HTERT RPE-1 (cell line): ENCODE data around the gene USP25.

Experiments
- in situ Hi-C: fragments of 300-500 bp; cut with MboI; formaldehyde crosslinking; loops from 4 replicates; pipeline ENCODE4 v1.14.3; 2020; ENCODE audit warnings: low sequenced_read_pairs

USP25 gene

DNA sequence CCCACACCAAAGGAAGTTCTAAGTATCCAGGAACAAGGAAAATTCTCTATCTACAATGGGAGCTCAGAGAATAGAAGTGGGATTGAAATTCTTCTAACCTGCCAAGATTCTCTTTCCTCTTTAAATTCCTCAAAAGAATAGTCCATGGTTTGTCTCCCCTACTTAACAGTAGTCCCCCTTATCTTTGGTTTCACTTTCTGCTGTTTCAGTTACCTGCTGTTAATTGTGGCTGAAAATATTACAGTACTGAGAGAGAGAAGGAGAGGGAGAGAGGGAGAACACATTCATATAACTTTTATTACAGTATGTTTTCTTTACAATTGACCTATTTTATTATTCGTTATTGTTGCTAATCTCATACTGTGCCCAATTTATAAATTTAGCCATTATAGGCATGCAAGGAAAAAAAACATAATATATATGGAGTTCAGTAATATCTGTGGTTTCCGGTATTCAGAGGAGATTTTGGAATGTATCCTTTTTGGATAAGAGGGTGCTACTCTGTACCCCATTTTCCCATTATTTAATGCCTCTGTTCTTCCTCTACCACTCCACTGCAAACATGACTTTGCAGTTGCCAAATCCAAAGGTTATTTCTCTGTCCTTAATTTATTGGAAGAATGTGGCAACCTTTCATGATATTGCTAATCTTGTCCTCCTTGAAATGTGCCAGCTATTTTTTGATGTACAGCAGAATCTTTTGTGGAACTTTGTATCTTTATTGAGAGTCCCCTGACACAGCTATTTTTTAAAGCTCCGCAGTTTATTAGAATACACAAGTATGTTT is 68.0 kb downstream of the USP25 start:
- in situ Hi-C loops: no loop called here

DNA sequence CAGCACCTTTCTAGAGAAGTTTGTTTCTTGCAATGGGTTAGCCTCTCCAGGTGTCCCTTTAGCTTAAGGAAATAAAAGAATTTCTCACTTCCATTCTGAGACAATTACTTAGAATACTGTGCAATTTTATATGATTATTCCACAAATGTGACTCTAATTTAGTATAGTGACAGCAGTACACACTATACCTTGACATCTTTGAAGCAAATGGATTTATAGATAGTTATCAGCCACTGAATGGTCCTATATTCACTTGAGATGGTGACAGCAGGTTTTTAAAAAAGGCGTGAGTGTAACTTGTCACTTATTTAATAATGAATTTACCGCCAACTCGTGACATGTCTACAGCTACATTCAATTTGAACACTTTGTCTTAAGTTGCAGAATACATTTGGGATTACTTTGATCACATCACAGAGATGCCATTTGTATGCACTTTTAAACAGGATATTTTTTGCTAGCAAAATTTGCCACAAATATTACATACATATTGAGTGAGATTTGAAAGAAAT is 71.6 kb downstream of the USP25 start:
- in situ Hi-C loops: no loop called here

DNA sequence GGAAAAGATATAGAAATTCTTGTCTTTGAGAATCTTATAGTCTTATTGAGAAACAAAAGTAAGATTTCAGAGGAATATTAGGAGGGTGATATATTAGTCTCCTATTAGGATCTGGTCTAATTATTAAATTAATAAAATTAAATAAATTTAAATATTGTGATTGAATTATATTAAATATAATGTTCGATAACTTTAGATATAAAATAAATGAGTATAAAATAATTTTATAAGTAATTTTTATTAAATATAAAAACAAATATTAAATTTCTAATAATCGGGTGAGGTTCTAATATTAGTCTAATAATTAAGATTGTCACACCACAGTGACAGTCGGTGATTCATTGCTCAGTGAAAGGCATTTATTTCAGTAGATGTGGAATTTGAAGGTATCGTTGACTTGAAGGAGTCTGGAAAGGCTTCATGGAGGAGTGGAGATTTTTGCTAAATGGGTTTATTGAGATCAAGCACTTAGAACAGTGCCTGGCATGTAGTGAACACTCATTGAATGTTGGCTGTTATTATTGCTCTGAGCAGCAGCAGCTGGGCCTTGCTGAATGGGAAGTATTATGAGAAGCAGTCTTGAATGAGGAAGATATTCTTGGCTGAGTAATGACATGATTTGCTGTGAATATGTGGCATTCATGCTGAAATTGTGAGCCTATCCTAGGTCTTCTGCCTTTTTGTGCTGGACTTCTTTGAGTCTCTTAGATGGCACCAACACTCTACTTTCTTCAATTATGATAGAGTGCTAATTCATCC is 74.6 kb downstream of the USP25 start:
- in situ Hi-C loops: no loop called here

DNA sequence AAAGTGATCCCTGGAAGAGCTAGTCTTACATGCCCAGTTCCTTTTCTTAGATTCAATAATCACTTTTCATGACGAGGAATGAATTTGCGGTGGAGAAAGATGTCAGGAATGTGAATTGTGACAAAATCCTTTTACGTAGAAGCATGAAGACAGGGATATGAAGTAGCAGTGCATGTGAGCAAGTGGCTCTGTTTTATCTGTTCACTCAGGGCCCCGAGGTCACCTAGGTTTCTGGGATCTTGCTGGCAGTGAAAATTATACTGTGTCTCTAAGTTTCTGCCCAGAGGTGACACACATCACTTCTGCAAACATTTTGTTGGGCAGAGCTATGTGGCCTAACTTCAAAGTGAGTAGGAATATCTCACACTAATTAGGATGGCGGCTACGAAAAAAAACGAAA is 79.3 kb downstream of the USP25 start:
- in situ Hi-C loops: no loop called here

DNA sequence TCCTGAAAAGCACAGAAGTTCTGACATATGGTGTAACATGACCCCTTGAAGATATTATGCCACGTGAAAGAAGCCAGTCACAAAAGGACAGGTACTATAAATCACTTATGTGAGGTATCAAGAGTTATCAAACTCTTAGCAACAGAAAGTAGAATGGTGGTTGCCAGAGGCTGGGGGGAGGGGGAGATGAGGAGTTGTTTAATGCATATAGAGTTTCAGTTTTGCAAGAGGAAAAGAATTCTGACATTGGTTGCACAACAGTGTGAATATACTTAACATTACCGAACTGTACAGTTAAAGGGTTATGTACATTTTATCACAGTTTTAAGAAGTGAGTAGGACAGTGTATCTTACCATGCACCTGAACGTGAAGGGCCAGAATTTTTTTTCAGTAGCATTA is 80.0 kb downstream of the USP25 start:
- in situ Hi-C loops: no loop called here

DNA sequence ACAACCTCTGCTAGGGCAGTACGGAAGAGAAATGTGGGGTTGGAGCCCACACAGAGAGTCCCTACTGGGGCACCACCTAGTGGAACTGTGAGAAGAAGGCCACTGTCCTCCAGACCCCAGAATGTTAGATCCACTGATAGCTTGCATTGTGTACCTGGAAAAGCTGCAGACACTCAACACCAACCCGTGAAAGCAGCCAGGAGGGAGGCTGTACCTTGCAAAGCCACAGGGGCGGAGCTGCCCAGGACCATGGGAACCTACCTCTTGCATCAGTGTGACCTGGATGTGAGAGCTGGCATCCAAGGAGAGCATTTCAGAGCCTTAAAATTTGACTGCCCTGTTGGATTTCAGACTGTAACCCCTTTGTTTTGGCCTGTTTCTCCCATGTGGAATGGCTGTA is 85.5 kb downstream of the USP25 start:
- in situ Hi-C loops: no loop called here

DNA sequence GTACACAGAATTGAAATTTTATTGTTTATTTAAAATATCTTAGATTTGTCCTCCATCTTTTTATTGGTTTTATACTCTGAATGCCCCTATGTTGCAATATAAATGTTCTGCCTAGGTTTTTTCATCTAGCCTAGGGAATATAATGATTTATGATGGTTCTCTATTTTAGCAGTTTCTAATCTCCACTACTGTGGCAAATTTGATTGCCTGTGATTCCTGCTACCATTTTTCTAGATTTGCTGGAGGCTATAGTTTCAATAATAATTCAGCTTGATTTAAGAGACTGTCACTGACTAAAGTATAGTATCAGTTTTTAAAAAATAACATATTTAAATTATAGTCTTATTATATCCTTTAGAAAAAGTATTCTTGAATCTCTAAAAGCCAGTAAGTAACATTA is 90.5 kb downstream of the USP25 start:
- in situ Hi-C loops: no loop called here

DNA sequence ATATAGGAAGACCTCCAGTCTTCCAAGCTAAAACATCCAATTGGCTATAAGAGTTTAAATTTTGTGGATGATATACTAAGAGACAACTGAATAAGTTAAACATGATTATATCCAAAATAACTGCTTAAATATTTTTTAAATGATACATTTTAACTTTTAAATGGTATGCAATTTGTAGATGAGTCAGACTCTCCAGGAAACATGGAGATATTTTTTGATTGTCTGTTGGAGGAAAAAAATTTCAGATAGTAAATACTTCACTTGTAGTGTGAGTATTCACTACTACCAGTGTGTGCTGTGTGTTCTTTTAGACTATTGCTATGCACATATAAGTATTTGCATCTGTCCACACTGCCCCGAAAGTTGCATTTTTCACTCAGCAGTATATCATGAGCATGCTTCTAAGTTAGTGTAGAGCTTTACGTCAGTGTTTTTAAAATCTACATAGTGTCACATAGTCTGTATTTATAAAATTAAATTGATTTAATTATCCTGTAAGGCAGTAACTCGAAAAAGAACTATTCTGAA is 91.1 kb downstream of the USP25 start:
- in situ Hi-C loops: no loop called here

DNA sequence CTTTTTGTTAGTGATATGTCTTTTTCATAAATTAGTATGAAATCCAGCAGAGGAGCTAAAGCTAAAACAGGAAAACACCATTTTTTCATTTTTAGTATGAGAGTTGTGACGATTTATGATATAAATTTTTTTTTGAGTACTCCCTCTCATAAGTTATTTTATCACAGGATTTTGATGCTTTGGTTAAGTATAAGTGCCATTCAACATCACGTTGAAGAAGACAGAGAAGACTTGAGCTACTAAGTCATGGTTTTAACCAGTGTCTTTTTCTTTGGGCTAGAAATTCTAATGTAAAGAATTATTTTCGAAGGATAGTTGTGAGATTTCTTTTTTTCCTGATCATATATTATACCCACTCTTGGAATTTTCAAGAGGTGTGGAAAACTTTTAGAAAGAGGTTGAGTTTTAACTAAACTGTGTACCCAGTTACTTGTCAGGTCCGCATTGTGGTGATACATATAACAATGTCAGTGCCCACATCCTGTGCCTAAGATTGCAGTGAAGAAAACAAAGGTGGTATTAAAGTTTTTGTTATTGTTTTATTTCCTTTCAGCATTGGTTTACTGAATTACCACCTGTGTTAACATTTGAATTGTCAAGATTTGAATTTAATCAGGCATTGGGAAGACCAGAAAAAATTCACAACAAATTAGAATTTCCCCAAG is 93.8 kb downstream of the USP25 start:
- in situ Hi-C loops: no loop called here

DNA sequence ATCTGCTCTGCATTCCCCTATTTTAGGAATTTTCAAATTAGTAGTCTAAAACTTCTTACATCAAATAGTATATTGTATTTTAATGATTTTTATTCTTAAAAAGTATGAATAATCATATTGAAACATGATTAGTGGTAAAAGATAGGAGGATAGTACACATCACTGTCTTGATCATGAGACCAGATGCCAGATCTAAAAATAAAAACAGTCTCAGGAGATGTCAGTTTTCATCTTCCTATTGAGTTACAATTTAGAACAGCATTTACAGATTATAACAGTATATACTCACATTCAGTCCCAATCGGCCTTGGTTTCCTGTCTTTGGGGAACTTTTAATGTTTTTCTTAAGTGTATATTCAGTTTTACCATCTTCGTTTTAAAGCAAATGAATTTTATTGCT is 95.9 kb downstream of the USP25 start:
- in situ Hi-C loops: no loop called here

DNA sequence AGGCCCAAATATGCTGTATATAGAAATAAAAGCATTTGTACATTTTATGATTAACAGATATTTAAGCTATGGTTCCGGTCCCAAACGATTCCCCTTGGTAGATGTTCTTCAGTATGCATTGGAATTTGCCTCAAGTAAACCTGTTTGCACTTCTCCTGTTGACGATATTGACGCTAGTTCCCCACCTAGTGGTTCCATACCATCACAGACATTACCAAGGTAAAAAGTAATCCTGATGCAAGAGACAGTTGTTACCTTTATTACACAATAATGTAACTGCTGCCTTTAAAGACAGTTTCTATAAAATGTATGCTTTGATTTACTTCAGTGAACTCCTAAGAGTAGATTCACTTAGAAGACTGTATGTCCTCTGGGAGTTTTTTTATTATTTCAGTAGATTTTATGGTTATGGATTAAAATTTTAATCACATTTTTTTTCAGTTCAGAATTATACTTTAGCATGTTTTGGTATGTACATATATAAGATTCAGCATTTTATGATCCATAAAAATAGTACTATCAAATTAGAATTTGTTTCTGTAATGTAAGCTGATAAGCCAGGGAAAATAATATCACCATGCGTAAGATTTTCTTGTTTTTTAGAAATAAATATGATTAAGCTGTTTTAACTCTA is 96.5 kb downstream of the USP25 start:
- in situ Hi-C loops: no loop called here

DNA sequence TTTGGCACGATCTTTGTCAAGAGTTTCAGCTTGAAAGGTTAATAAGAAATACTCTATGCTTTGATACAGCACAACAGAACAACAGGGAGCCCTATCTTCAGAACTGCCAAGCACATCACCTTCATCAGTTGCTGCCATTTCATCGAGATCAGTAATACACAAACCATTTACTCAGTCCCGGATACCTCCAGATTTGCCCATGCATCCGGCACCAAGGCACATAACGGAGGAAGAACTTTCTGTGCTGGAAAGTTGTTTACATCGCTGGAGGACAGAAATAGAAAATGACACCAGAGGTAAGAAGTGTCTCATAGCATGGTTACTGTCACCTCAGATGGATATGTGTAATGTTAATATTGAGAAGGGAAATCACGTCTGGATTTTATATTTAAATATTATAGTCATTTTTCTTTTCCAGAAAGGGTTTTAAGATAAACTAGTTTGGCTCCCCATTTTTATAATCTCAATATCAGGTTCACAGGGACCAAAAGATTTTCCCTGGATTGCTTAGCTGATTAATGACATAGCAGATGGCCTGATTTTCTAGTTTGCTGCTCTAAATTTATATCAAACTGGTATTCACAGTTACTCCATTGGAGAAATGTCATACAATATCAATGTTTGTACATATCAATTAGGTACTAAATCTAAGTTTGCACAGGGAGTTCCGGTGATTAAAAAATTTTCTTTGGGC is 97.3 kb downstream of the USP25 start:
- in situ Hi-C loops: no loop called here

DNA sequence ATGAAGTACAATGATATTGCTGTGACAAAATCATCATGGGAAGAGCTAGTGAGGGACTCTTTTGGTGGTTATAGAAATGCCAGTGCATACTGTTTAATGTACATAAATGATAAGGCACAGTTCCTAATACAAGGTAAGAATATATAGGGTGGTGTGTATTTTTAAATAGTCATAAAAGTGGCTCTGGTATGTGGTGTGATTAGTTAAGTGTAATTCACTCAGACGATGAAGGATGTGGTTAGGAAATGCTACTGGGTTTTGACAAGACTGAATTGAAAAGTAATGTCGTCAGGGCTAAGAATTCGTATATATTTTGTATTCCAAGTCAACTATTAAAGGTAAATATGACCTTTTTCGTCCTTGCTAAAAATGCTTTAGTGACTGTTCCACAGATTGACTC is 101.7 kb downstream of the USP25 start:
- in situ Hi-C loops: no loop called here

DNA sequence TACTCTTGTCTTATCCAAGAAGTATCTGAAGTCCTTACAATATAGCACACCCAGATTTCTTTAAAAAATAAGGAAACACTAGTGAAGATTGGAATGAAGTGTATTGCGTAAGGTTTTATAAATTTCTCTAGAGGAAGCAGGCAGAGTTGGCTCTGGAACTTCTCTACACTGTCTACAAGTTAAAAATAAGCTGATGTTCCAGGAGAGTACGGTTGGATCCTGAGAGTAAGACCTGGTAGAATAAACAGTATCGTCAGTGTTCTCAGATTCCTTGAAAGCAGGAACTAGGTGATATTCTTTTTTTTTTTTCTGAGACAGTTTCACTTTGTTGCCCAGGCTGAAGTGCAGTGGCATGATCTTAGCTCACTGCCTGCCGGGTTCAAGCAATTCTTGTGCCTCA is 107.9 kb downstream of the USP25 start:
- in situ Hi-C loops: no loop called here

DNA sequence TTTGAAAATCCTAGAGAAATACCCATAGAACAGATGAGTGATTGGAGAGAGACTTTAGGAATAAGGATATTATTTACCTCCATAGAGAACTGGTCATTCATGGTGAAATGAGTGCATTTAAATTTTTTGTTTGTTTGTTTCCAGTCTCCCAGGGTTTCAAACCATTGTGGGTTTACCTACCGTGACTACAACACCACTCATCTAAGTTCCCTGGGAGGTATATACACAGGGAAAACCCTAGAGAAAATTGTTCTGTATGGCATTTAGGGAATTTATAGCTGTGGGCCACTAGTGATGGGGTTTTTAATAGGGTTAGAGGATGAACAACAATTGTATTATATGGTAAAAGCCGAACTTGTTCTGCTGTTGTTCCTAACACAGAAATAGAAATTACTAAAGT is 109.2 kb downstream of the USP25 start:
- in situ Hi-C loops: no loop called here

DNA sequence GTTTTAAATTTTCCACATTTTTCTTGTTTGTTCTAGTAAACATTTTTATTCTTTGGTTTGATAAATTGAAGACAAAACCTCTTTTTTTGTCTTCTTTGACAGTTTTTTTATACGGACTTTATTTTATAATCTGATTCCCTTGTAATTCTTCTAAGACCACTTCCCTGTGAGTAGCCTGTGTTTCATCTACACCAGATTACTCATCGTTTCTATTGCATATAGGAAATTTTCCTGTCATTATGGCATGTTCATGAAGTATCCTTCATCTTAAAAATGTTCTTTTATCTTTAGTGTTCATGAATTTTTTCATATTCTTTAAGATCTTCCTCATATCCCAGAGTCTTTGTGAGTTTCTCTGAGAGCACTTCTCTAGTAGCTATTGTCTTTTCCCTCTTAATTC is 109.8 kb downstream of the USP25 start:
- in situ Hi-C loops: no loop called here

DNA sequence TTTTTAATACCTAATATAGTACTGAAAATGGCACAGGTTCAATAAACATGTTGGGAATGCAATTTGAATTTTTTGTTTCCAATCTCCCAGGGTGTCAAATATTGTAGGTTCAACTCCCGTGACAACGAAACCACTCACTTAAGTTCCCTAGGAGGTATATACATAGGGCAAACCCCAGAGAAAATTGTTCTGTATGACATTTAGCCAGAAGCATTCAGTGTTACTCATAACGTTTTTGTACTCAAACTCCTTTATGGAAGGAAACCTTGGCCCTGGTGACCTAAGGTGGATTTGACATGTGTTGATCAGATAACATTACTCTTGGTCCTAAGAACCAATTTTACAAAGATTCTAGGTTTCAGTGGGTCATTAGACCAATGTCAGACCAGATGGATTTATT is 110.6 kb downstream of the USP25 start:
- in situ Hi-C loops: no loop called here

DNA sequence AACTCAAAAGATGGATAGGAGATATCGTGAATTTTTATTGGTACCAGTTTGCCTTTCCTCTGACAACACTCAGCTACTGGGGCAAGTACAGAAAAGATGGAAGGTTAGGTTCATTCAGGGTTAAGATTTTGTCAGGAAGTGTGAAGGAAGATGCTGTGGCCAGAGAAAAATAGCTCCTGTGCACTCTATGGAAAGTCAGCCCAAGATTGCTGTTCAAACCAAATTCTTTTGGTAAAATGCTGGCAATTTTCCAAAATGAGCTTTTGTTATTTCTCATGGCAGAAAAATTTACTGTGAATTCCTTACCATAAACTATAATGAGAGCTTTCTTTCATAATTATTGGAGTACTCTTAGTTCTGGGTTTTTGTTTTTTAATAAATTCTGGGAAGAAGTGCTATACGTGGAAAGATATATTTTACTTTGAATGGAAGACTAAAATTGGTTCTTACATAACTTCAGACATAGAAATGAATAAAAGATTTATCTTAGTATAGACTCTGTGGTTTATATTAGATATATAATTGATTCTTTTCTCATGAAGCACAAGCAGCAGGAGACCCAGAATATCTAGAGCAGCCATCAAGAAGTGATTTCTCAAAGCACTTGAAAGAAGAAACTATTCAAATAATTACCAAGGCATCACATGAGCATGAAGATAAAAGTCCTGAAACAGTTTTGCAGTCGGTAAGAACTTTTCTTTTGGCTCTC is 112.2 kb downstream of the USP25 start:
- in situ Hi-C loops: no loop called here

DNA sequence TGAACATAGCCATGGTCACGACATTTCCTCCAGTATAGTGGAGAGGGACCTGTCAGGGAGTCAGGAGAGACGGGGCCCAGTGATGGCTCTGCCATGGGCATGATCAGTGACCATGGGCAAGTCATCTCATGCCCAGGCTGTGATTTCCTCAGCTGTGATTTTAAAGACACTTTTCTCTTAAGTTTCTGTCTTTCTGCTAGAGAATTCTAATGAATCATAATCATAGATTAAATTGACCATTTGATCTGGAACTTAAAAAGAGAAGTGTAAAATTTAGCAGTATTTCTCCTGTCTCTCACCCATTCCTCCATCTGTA is 112.7 kb downstream of the USP25 start:
- in situ Hi-C loops: no loop called here

DNA sequence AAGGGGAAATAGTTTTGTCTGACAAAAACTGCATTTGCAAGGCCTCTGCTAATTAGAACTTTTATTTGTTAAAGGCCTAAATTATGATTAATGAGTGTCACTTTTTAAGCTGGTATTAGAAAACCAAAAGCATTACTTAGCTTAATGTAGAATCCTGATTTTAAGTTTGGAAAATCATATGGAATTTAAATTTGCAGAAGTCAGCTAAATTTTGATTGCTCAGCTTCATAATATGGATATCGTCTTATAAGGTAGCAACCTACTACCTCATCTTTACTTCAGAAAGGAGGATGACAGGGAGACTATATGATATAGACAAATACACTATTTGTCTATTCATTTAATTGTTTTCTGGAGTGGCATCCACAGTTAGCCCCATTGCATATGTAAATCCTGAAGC is 114.0 kb downstream of the USP25 start:
- in situ Hi-C loops: no loop called here
